Nephron (organoid): Measurements from ENCODE around the gene DNAAF2.
A peak's percentile ranks its signal among the peaks of the same experiment; 100 is the strongest.
"Not testable (repeated sequence)": the region's sequence is repeated elsewhere in the genome, so short reads cannot be mapped to it uniquely, and the experiment has no call there.

Source experiments
- H3K27ac Mint-ChIP-seq, 3 experiments: 2 replicates each; pipeline ENCODE4 v1.8.0; 2020; ENCODE audit warnings: mixed read lengths in 3 of 3, mild to moderate bottlenecking in 2 of 3, moderate library complexity in 1 of 3
- H3K27me3 Mint-ChIP-seq: 2 replicates; pipeline ENCODE4 v1.8.0; 2021; ENCODE audit warnings: low read depth, mild to moderate bottlenecking, moderate library complexity, mixed read lengths
- H3K36me3 Mint-ChIP-seq: 2 replicates; pipeline ENCODE4 v1.8.0; 2020; ENCODE audit warnings: low read depth, mixed read lengths
- H3K4me1 Mint-ChIP-seq: 2 replicates; pipeline ENCODE4 v1.8.0; 2020; ENCODE audit warnings: mixed read lengths
- H3K4me3 Mint-ChIP-seq, 3 experiments: 2 replicates each; pipeline ENCODE4 v1.8.0; 2020; ENCODE audit warnings: mild to moderate bottlenecking in 3 of 3, mixed read lengths in 3 of 3, moderate library complexity in 2 of 3
- H3K9me3 Mint-ChIP-seq: 2 replicates; pipeline ENCODE4 v1.8.0; 2020; ENCODE audit warnings: mixed read lengths
- CTCF ChIP-seq, 3 experiments: fragments of 200-600 bp; sonication (generic); IDR thresholded peaks; one replicate each; pipeline ENCODE4 v1.5.0; 2021; ENCODE audit warnings: antibody characterized with exemption in 3 of 3; ENCODE audit not compliant: unreplicated experiment in 3 of 3

Gene DNAAF2

GRCh38 chr14:49659526-49660455 is 24.7 kb upstream of the DNAAF2 start:
- Mint-ChIP-seq H3K36me3 (peaks cover 3% of the 10 kb centered on the region), H3K9me3 (no peaks in the 10 kb centered on the region), H3K4me3 (no peak overlapping the region), H3K4me1 (no peaks in the 10 kb centered on the region), H3K27ac (no peak overlapping the region), H3K27me3 (no peaks in the 10 kb centered on the region)
- no peak for TF ChIP-seq CTCF (IDR thresholded peaks at IDR 0.05; ENCODE audit: unreplicated experiment in 3 of 3)

- H3K36me3 Mint-ChIP-seq, H3K4me1 Mint-ChIP-seq, H3K27ac Mint-ChIP-seq, H3K27me3 Mint-ChIP-seq, H3K9me3 Mint-ChIP-seq, H3K4me3 Mint-ChIP-seq: not testable (repeated sequence)
Measured at GRCh38 chr14:49657500-49657899, 22.5 kb upstream of the DNAAF2 start.

GRCh38 chr14:49654511-49654910 is 19.5 kb upstream of the DNAAF2 start:
- H3K27ac Mint-ChIP-seq: no peak overlapping the region
- H3K27me3 Mint-ChIP-seq: no peaks in the 10 kb centered on the region
- no peaks in the 10 kb centered on the region for H3K4me1 Mint-ChIP-seq
- no peak for TF ChIP-seq CTCF (IDR thresholded peaks at IDR 0.05; ENCODE audit: unreplicated experiment in 3 of 3)
- peaks cover 16% of the 10 kb centered on the region for H3K36me3 Mint-ChIP-seq
- H3K9me3 Mint-ChIP-seq: no peaks in the 10 kb centered on the region
- H3K4me3 Mint-ChIP-seq: no peak overlapping the region

GRCh38 chr14:49653508-49653907 is 18.5 kb upstream of the DNAAF2 start:
- Mint-ChIP-seq H3K9me3 (no peaks in the 10 kb centered on the region), H3K4me1 (no peaks in the 10 kb centered on the region), H3K36me3 (peaks cover 16% of the 10 kb centered on the region), H3K4me3 (no peak overlapping the region), H3K27ac (no peak overlapping the region), H3K27me3 (no peaks in the 10 kb centered on the region)
- TF ChIP-seq CTCF (IDR thresholded peaks at IDR 0.05; ENCODE audit: unreplicated experiment in 3 of 3): no peak

- no peaks in the 10 kb centered on the region for H3K9me3 Mint-ChIP-seq
- H3K27ac Mint-ChIP-seq: peak overlapping the region in 2 of 3 experiments; percentile 1 to 25
- H3K27me3 Mint-ChIP-seq: no peaks in the 10 kb centered on the region
- H3K4me1 Mint-ChIP-seq: peaks cover 23% of the 10 kb centered on the region
- H3K4me3 Mint-ChIP-seq: no peak overlapping the region
- no peak for TF ChIP-seq CTCF (IDR thresholded peaks at IDR 0.05; ENCODE audit: unreplicated experiment in 3 of 3)
- peaks cover 19% of the 10 kb centered on the region for H3K36me3 Mint-ChIP-seq
Measured at GRCh38 chr14:49642163-49642562, 7.1 kb upstream of the DNAAF2 start.

GRCh38 chr14:49641697-49642129 is 6.7 kb upstream of the DNAAF2 start:
- TF ChIP-seq CTCF (IDR thresholded peaks at IDR 0.05; ENCODE audit: unreplicated experiment in 3 of 3): no peak
- peak overlapping the region in 2 of 3 experiments; percentile 1 to 25 for H3K27ac Mint-ChIP-seq
- H3K27me3 Mint-ChIP-seq: no peaks in the 10 kb centered on the region
- H3K9me3 Mint-ChIP-seq: no peaks in the 10 kb centered on the region
- peaks cover 19% of the 10 kb centered on the region for H3K36me3 Mint-ChIP-seq
- H3K4me3 Mint-ChIP-seq: no peak overlapping the region
- H3K4me1 Mint-ChIP-seq: peaks cover 27% of the 10 kb centered on the region
